ENCODE data around the gene RPS2. TPM values are rescaled to one million over a fixed set of nuclear protein-coding genes. Genes with fewer than 3 reads are reported as not detected.

The RPS2 gene
- total and polyA plus RNA-seq, 2 of the 8 experiments (the other 6 are each of a cell fraction or from before 2014, with no cell fraction given), result 4,042 to 16,783 TPM

GRCh38 chr16:1938910-1939309 lies 25.7 kb downstream of the RPS2 start (continued):
- TF ChIP-seq ZNF274 (IDR thresholded peaks at IDR 0.05; ENCODE audit: borderline replicate concordance, extremely low read depth, low read length) (no peak), JUND (IDR thresholded peaks at IDR 0.05; ENCODE audit: low read length) (no peak)

All from H1 (cell line).